Panc1 (cell line): ENCODE data around the gene ZCCHC7. TPM values are rescaled to one million over a fixed set of nuclear protein-coding genes. Genes with fewer than 3 reads are reported as not detected.

Source experiments
- ATAC-seq: fragments of 200-7000 bp; cut with Tn5 transposase; 2 replicates; pipeline ENCODE4 v1.9.1; 2020; ENCODE audit warnings: mild to moderate bottlenecking, moderate library complexity
- BruUV-seq: library from RNA; stranded (reverse); fragments of 400-500 nt; replicated peaks from 2 replicates; lab custom pipeline; 2021; lab: Mats Ljungman, UMichigan
- CTCF ChIA-PET: fragments of 300-600 bp; sonication (Branson Sonifier 250); formaldehyde crosslinking; loops from one replicate; lab custom pipeline; 2022; ENCODE audit warnings: antibody characterized with exemption; lab: Charles Lee
- POLR2A ChIA-PET: fragments of 300-600 bp; sonication (Branson Sonifier 250); formaldehyde crosslinking; loops from one replicate; lab custom pipeline; 2022; ENCODE audit warnings: antibody characterized with exemption; lab: Charles Lee
- DNase-seq: peaks from one replicate; pipeline ENCODE4 v3.0.0-alpha.2; 2010; ENCODE audit warnings: low read depth, low spot score
- H3K27ac ChIP-seq: 2 replicates; pipeline ENCODE4 v1.5.1; 2011; ENCODE audit warnings: mild to moderate bottlenecking, low read length, inconsistent platforms
- H3K27me3 ChIP-seq: fragments of 200-500 bp; sonication (Bioruptor generic); 2 replicates; pipeline ENCODE4 v1.6.0; 2014; ENCODE audit warnings: low read length, inconsistent platforms; ENCODE audit not compliant: control insufficient read depth, insufficient read depth
- H3K36me3 ChIP-seq: fragments of 200-500 bp; sonication (Bioruptor generic); 2 replicates; pipeline ENCODE4 v1.5.1; 2014; ENCODE audit warnings: inconsistent platforms, mild to moderate bottlenecking, low read length, moderate library complexity; ENCODE audit not compliant: control insufficient read depth, insufficient read depth
- H3K4me1 ChIP-seq: 2 replicates; pipeline ENCODE4 v1.5.1; 2011; ENCODE audit warnings: inconsistent platforms, mild to moderate bottlenecking, low read length, moderate library complexity; ENCODE audit not compliant: control insufficient read depth, insufficient read depth
- H3K4me3 ChIP-seq, 2 experiments: 2 replicates each; pipeline ENCODE4 v1.5.1; 2011 to 2012; ENCODE audit warnings: low read depth in 2 of 2, low read length in 2 of 2, mild to moderate bottlenecking in 2 of 2, inconsistent platforms in 1 of 2, moderate library complexity in 1 of 2
- H3K9me3 ChIP-seq: fragments of 200-500 bp; sonication (Bioruptor generic); 2 replicates; pipeline ENCODE4 v1.5.1; 2014; ENCODE audit warnings: low read depth, mild to moderate bottlenecking, inconsistent platforms, low read length, moderate library complexity; ENCODE audit not compliant: control insufficient read depth, insufficient read depth
- CTCF ChIP-seq: fragments of 450-650 bp; IDR thresholded peaks from 2 replicates; pipeline ENCODE4 v1.5.1; 2017; ENCODE audit warnings: mild to moderate bottlenecking
- POLR2AphosphoS5 ChIP-seq: IDR thresholded peaks from 2 replicates; pipeline ENCODE4 v1.6.1; 2012; ENCODE audit warnings: mild to moderate bottlenecking, low read depth, low read length, moderate library complexity
- REST ChIP-seq, 2 experiments: IDR thresholded peaks; 2 replicates each; pipeline ENCODE4 v1.6.1; 2011 to 2012; ENCODE audit warnings: low read depth in 2 of 2, control low read depth in 1 of 2, low read length in 1 of 2, mild to moderate bottlenecking in 1 of 2, moderate library complexity in 1 of 2; ENCODE audit not compliant: insufficient read depth in 1 of 2
- SIN3A ChIP-seq: IDR thresholded peaks from 2 replicates; pipeline ENCODE4 v1.6.1; 2012; ENCODE audit warnings: low read depth, mild to moderate bottlenecking, low read length, moderate library complexity, borderline replicate concordance; ENCODE audit not compliant: insufficient read depth
- TCF7L2 ChIP-seq: IDR thresholded peaks from 2 replicates; pipeline ENCODE4 v1.6.1; 2011; ENCODE audit warnings: mild to moderate bottlenecking, low read depth, low read length, inconsistent platforms
- in situ Hi-C: cut with HindIII; loops from 2 replicates; pipeline ENCODE4 v1.10.0; 2016; ENCODE audit warnings: low sequenced_read_pairs, low pct_unique_long_range_greater_than_20kb
- intact Hi-C: fragments of 100-400 bp; cut with micrococcal nuclease; formaldehyde crosslinking; loops from one replicate; pipeline ENCODE4 v1.10.0; 2022; ENCODE audit not compliant: unreplicated experiment
- total RNA-seq: library from RNA; stranded (reverse); gene quantifications from one replicate; pipeline ENCODE4 v1.2.1, GENCODE V29; 2021; ENCODE audit not compliant: unreplicated experiment

The ZCCHC7 gene
- total RNA-seq, 1 experiment from 2014 or later, result 43.7 TPM

- DNase-seq, result no peak
- BruUV-seq, result no TSS peak
- Histone ChIP-seq H3K4me1 (no peaks in the 10 kb centered on the region), H3K27ac (no peak overlapping the region), H3K9me3 (no peaks in the 10 kb centered on the region), H3K36me3 (no peaks in the 10 kb centered on the region), H3K4me3 (no peak overlapping the region), H3K27me3 (no peaks in the 10 kb centered on the region)
- TF ChIP-seq TCF7L2, result no peak
- no peak for TF ChIP-seq SIN3A
- no peak for TF ChIP-seq CTCF
- TF ChIP-seq POLR2AphosphoS5, result no peak
- intact Hi-C loops, result no loop called here
- in situ Hi-C loops, result no loop called here
- ChIA-PET CTCF (interaction anchor here (0.7 kb wide), 1 partner anchor 341 kb away, joined by 3 read pairs; no protein-coding TSS in a partner anchor), POLR2A (no interaction called here)
- ATAC-seq, result no peak
Observed at GRCh38 chr9:37345038-37345437, 224.7 kb downstream of the ZCCHC7 start.

GRCh38 chr9:37348917-37349316, 228.5 kb downstream of the ZCCHC7 start:
- in situ Hi-C loops, result no loop called here
- TF ChIP-seq SIN3A (no peak), POLR2AphosphoS5 (no peak), TCF7L2 (no peak), REST (IDR thresholded peaks at IDR 0.05; ENCODE audit: insufficient read depth in 1 of 2, low read depth in 2 of 2, low read length in 1 of 2) (no peak), CTCF (no peak)
- ChIA-PET POLR2A (interaction anchor here (0.6 kb wide), 1 partner anchor 8 kb away, joined by 3 read pairs; no protein-coding TSS in a partner anchor), CTCF (no interaction called here)
- no peaks in the 10 kb centered on the region for H3K36me3 ChIP-seq
- DNase-seq (no peak), ATAC-seq (no peak)
- no peaks in the 10 kb centered on the region for H3K4me1 ChIP-seq
- H3K9me3 ChIP-seq, result no peaks in the 10 kb centered on the region
- intact Hi-C loops, result no loop called here
- H3K27ac ChIP-seq, result no peak overlapping the region
- no peaks in the 10 kb centered on the region for H3K27me3 ChIP-seq
- BruUV-seq, result no TSS peak
- no peak overlapping the region for H3K4me3 ChIP-seq
